ENCODE results near the gene SMIM3. TPM values are rescaled to one million over a fixed set of nuclear protein-coding genes. Genes with fewer than 3 reads are reported as not detected.
"Not testable (repeated sequence)": the region's sequence is repeated elsewhere in the genome, so short reads cannot be mapped to it uniquely, and the experiment has no call there.

The SMIM3 gene, protein sequence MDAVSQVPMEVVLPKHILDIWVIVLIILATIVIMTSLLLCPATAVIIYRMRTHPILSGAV
- total RNA-seq, result 10 to 100 TPM; 22.9 to 32.5 TPM
- long read RNA-seq, donor 1, transcript SMIM3-201 (2 exons, 2,332 nt), result major isoform, 11 of 11 reads
- long read RNA-seq, donor 1, partial matches to known transcripts, result 0 of 11 reads
- long read RNA-seq, donor 1, other reads (novel, unspliced or antisense), result 0 of 11 reads
- long read RNA-seq, donor 2, transcript SMIM3-201 (2 exons, 2,332 nt), result major isoform, 211 of 216 reads
- long read RNA-seq, donor 2, partial matches to known transcripts, result 1 of 216 reads
- long read RNA-seq, donor 2, other reads (novel, unspliced or antisense), result 2 of 216 reads

DNA sequence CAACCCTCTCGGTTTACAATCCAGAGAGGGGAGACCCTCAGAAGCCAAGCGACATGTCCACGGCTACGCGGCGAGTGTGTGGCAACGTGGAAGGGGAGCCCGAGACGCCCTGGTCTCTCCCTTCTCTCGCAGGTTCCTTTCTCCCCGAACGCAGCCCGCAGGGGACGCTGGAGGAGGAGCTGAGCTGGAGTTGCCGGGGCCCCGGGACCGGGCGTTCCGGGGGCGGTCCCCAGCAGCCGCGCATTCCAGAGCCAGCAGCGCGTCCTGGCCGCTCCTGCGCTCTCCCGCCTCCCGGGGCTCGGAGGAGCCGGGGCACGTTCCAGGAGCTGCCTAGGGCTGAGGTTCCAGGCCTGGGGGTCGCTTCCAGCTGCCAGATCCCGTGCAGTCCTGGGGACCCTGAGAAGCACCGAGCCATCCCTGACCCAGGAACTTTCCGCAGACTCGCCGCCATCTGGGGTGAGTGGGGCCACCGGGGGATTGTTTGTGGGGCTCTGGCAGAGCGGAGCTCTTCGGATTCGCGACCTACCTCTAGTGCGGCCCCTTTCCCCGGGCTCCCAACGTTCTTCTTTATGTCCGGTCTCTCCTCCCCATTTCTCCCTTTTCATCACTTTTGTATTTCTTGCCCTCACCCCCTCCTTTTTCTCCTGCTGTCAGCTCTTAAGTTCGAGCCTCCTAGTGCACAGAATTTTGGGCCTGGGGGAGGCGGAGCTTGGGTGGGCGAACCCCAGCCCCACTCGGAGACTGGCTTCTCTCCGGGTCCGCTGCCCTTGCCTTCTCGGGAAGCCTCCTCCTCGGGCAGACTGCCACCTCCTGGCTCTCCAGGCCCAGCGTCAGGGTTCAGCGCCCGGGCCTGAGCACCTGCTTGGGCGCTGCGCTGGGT, at the start of gene SMIM3:
TSS of gene SMIM3 (plus strand) at position 241 of the 880 bp plus-strand sequence. CDS start 16,684 bp downstream, outside the sequence.
- intact Hi-C loops (cut with DNase I), result no loop called here
- DNase-seq (ENCODE audit: low spot score), result peak; percentile 95

DNA sequence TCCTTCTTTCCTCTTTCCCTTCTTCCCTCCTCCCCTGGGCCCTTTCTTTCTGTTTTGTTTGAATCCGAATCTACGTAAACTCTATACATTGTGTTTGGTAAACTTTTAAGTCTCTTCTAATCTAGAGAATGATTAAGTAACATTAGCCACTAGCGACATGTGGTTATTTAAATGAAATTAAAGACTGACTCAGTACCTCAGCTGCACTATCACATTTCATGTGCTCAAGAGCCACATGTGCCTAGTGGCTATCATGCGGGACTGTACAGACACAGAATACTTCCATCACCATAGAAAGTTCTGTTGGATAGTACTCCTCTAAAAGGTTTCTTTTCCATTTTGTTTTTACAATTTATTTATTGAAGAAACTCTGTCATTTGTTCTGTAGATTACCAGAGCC, 48.7 kb upstream of the SMIM3 start:
- DNase-seq (ENCODE audit: low spot score), result no peak
- intact Hi-C loops (cut with DNase I), result no loop called here

DNA sequence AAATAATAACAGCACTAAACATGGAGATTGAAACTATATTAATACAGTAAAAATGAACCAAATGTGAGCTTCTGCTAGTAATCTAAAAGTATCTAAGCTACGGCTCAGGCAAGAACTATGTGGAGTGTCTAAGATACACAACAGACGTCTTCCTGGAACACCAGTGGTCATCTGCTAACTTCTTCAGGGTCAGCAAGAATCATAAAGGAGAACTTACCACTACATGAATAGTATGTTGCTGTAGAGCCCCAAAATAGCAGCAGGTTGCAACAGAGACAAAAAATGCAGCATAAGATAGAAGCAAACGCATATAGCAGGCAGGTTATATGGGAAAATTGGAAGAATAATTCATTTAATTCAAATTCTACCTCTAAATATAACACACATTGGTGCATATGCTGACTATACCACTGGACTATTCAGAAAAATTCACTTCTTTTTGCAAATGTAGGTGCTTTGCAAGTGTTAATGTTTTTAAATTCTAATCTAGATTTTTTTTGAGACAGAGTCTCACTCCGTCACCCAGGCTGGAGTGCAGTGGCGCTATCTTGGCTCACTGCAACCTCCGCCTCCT, 46.8 kb upstream of the SMIM3 start:
- intact Hi-C loops (cut with DNase I), result no loop called here
- no peak for DNase-seq (ENCODE audit: low spot score)

DNA sequence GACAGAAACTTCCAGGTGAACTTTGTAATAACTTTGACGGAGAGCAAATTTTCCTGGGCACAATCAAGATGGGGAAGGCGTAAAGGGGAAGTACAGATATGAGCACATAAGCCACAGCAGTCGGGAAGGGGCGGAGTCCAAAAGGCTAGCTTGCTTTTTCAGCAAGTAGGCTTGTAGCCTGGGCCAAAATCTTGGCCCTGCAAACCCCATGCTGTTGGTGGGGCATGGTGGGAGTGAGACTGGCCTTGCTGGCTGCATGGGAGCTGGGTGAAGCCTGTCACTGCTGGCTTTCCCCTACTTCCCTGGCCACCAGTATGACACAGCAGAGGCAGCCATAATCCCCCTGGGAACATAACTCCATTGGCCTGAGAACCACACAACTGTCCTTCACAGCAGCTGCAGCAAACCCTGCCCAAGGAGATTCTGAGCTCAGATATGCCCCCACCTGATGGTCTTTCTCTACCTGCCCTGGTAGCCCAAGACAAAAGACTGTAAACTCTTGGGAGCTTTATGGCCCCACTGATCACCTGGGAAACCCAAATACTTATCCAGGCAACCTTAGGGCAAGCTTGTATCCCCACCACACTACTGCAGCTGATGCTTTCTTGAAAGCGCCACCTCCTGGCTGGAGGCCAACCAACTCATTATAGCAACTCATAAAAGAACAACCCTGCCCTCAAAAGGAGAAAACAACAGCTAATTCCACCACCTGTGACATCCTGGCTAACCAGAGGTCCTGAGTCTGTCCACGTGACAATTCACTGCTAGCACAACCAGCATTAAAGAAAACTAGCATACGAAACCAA, 43.8 kb upstream of the SMIM3 start:
- intact Hi-C loops (cut with DNase I), result no loop called here
- peak; percentile 83 for DNase-seq (ENCODE audit: low spot score)

DNA sequence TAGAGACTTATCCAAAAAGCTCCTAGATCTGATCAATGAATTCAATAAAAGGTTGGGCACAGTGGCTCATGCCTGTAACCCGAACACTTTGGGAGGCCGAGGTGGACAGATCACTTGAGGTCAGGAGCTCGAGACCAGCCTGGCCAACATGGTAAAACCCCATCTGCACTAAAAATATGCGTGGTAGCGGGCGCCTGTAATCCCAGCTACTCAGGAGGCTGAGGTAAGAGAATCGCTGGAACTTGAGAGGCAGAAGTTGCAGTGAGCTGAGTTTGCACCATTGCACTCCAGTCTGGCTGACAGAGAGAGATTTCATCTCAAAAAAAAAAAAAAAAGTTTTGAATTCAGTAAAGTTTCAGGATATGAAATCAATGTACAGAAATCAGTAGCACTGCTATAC, 39.7 kb upstream of the SMIM3 start:
- intact Hi-C loops (cut with DNase I), result no loop called here
- no peak for DNase-seq (ENCODE audit: low spot score)

DNA sequence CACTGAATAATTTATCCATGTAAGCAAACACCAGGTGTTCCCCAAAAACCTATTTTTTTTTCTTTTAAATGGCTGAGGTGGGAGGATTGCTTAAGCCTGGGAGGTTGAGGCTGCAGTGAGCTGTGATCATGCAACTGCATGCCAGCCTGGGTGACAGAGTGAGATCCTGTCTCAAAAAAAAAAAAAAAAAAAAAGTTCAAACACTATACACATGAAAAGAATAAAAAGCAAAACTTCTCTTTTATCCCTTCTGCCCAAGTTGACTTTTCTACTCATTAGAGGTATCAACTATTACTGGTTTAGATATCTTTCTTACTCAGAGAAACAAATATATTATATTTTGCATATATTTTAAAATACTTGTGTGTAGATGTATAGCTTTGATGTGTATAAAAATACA, 37.6 kb upstream of the SMIM3 start:
- intact Hi-C loops (cut with DNase I), result no loop called here
- no peak for DNase-seq (ENCODE audit: low spot score)

DNA sequence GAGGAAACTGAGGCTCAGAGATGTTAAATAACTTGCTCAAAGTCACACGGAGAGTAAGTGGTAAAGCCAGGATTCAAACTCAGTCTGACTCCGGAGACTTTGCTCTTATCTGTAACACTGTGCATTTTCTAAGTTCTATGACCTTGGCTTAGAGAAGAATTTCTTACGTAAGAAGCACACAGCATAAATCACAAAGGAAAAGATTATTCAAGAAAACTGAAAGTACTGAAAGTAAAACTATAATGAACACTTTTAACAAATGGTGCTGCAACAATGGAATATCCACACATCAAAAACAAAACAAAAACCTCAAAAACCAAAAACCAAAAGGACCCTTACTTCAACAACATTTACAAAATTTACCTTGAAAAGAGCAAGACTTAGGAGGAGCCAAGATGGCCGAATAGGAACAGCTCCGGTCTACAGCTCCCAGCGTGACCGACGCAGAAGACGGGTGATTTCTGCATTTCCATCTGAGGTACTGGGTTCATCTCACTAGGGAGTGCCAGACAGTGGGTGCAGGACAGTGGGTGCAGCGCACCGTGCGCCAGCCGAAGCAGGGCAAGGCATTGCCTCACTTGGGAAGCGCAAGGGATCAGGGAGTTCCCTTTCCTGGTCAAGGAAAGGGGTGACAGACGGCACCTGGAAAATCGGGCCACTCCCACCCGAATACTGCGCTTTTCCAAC, 36.0 kb upstream of the SMIM3 start:
- intact Hi-C loops (cut with DNase I); DNase-seq (ENCODE audit: low spot score): not testable (repeated sequence)

DNA sequence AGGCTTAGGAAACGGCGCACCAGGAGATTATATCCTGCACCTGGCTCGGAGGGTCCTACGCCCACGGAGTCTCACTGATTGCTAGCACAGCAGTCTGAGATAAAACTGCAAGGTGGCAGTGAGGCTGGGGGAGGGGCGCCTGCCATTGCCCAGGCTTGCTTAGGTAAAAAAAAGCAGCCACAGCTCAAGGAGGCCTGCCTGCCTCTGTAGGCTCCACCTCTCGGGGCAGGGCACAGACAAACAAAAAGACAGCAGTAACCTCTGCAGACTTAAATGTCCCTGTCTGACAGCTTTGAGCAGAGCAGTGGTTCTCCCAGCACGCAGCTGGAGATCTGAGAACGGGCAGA, 35.4 kb upstream of the SMIM3 start:
- intact Hi-C loops (cut with DNase I), result not testable (repeated sequence)

DNA sequence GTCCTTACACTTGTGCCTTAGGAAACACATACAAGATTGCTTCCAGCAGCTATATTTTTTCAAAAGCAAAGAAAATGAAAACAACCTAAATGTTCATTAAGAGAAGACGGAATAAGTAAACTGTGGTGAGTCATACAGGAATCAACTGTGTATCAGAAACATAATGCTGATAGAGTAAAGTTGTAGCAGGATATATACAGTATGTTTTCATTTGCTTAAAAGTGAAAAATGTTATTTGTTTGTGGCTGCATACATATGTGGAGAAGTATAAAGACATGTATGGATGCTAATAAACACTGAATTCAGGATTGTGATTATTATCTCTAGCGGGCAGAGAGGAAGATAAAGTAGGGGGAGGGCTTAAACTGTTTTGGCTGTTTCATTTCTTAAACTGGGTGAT, 28.1 kb upstream of the SMIM3 start:
- intact Hi-C loops (cut with DNase I), result no loop called here

More for the DNA sequence above, 35.4 kb upstream of the SMIM3 start:
- DNase-seq (ENCODE audit: low spot score), result not testable (repeated sequence)

DNA sequence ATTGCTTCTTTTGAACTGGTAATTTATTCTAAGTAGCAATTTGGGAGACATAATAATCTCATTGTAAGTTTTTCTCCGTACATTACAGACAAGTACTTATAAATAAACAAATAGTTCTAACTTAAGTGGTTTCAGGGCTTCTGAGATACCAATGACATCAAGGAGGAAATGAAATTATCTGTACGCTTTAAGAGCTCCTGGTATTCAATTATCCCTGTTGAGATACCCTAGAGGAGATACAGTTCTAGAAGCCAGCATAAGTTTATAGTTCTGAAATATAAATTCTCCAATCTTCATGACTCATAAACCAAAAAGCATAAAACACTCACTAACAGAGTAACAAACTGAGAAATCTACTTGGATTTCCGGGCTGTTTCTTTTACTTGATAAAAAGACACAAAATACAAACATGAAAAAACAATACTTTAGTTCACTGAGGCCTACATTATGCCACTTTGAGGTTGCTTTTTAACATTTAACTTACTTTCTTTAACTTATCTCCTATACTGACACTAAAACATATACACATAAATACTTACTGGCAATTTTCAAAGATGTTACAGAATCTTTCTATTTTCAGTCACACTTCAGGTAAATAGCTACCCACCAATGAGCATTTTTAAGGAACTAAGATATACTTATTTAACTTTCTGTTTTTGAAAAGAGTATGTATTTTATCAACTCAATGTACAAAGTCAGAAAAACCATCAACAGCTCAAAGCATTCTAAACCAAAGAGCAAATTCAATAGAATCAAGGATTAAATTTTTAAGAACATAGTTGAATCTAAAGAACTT, 27.3 kb upstream of the SMIM3 start:
- DNase-seq (ENCODE audit: low spot score), result no peak
- intact Hi-C loops (cut with DNase I), result no loop called here

More for the DNA sequence above, 28.1 kb upstream of the SMIM3 start:
- DNase-seq (ENCODE audit: low spot score), result no peak

DNA sequence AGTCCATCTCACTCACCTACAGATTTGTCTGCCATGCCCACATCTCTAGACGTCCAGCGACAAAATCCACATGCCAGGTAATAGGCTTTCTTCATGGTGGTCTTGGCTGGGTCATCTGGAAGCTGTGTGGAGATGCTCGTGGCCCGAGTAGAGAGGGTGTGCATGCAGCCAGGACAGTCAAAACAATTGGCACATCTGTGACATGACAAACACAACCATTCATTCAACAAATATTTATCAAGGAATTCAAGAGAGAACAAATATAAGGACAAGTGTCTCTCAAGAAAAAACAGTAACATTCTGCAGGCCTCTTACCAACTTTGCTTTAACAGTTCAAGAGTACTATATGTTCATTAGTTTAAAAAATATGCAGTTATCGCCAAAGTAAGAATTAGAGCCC, 25.1 kb upstream of the SMIM3 start:
- DNase-seq (ENCODE audit: low spot score), result no peak
- intact Hi-C loops (cut with DNase I), result no loop called here

DNA sequence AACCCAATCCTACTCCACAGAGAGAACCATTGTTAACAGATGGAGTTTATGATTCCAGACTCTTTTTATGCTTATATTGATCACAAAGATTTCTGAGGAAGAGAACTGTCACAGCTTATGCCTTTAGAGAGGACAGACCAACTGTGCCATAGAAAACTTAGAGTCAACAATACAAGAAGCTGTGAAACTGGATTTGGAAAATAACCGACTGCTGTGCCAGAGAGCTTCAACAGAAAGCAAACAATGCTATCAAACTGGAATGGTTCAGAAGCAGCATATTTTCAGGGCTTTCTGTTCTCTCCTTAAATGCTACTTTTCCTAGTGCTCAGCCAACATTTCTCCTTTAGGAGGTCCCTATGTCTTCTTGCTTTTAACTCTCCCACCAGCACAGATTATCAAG, 24.7 kb upstream of the SMIM3 start:
- intact Hi-C loops (cut with DNase I), result no loop called here
- DNase-seq (ENCODE audit: low spot score), result no peak

DNA sequence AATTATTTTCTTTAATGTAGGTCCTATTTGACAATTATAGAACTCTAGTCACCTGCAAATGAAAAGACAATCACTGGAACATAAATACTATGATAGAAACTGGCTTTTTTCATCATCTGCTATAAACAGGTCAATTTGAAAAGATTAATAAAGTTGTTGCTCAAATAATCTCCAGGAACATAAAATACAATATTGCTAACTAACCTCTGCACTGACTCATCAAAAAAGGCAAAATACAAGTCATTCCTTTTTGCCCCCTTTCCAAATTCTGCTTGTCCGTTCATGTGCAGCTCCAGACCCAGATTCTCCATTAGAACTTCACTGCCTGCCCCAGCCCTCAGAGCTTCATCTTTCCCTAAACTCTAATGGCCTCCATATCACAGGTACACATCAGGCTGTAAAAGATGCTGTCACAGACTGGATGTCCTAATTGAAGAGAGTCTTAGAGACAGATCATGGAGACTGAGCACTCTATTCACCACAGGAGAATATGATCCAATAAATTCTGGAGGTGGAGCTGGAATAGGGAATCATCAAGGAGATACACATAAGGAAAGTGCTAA, 21.4 kb upstream of the SMIM3 start:
- intact Hi-C loops (cut with DNase I), result no loop called here
- DNase-seq (ENCODE audit: low spot score), result no peak

DNA sequence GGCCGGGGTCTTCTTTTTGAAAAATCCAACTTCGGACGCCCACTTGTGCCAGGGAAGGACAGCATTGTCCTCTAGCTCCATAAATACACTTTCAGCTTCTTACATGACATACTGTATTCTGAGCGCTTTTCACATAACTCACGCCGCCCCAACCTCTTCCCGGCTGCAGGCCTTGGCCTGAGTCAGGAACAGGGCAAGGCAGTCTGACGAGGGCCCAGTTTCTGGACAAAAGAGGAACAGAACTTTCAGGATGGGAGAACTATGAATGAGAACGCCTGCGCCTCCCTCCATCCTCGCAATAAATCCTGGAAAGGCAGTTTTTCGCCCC, 20.4 kb upstream of the SMIM3 start:
- intact Hi-C loops (cut with DNase I), result no loop called here
- peak; percentile 83 for DNase-seq (ENCODE audit: low spot score)

DNA sequence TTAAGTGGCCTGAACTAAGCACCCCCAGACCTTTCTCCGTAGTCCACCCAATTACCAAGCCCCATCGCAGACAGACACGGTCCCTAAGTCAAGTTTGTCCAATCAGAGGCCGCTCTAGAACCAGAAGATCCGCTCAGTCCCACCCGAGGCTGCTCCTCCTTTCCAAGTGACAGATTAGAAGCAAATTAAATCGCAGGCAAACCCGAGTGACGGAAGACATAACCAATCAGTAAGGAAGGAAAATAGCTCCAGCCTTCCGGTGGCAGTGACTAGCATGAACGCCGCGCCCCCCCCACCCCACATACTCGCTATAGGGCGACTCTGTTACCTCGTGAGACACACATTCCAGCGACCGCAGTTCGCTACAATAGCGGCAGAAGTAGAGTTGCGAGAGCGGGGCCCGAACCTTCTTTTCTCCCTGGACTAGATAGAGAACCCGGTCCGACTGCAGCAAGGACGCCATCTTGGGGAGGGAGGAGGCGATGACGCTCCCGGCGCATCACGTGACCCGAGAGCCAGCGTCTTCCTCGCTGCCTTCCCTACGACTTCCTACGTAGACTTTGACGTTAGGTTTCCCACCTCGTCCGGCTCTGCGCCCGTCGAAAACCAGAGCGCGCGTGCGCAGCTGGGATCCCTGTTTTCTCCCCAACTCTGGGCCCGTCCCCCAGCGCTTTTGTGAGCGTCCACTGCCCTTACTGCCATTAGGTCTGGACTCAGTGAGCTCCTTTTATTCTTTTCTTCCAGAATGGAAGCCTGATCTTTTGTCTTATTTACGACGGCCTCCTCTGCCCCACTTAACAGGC, 19.8 kb upstream of the SMIM3 start, which contains the start of gene DCTN4:
TSS of gene DCTN4 (minus strand) at position 487 of the 803 bp plus-strand sequence. CDS start at position 463, 24 bp downstream.
- peak; percentile 99 for DNase-seq (ENCODE audit: low spot score)
- intact Hi-C loops (cut with DNase I), result no loop called here

DNA sequence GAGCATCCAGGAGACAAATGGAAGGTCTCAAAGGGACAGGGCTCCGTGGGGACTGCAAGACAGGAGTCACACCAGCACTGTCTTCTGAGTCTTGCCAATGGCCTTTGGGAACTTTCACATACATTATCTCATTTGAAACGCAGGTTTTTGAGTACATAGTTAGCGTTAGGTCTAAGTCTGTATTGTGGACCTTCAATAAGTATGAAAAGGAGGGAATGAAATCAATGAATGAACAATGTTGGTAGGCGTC, 19.3 kb upstream of the SMIM3 start:
- no peak for DNase-seq (ENCODE audit: low spot score)
- intact Hi-C loops (cut with DNase I), result no loop called here

DNA sequence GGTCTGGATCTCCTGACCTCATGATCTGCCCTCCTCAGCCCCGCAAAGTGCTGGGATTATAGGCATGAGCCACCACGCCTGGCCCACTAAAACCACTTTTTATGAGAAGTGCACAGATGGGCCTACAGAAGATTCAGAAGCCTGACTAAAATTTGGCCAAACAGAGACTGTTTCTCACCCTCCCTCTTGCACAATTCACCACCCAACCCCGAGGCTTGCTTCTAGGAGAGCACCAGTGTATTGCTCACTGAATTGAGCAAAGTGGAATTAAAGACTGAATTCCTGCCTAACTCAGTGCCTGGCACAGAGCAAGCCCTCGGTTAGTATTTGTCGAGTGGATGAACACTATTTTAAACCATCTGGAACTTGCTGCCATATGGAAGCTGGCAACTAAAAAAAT, 16.3 kb upstream of the SMIM3 start:
- no peak for DNase-seq (ENCODE audit: low spot score)
- intact Hi-C loops (cut with DNase I), result no loop called here
